HEK293 (cell line): ENCODE results near the gene TCTN1.
"Not testable (repeated sequence)": the region's sequence is repeated elsewhere in the genome, so short reads cannot be mapped to it uniquely, and the experiment has no call there.

Experiments
- CTCF ChIP-seq: fragments of 450-650 bp; formaldehyde crosslinking; IDR thresholded peaks from 2 replicates; pipeline ENCODE4 v1.5.1; 2016; ENCODE audit warnings: missing biosample characterization, missing genetic modification characterization
- ZBTB21 ChIP-seq: fragments of 450-650 bp; formaldehyde crosslinking; IDR thresholded peaks from 2 replicates; pipeline ENCODE4 v1.5.1; 2017; ENCODE audit warnings: missing biosample characterization, missing genetic modification characterization
- ZFP37 ChIP-seq: fragments of 450-650 bp; formaldehyde crosslinking; IDR thresholded peaks from 2 replicates; pipeline ENCODE4 v1.5.1; 2016; ENCODE audit warnings: missing biosample characterization, missing genetic modification characterization
- ZNF121 ChIP-seq: fragments of 450-650 bp; formaldehyde crosslinking; IDR thresholded peaks from 2 replicates; pipeline ENCODE4 v1.5.1; 2016; ENCODE audit warnings: missing biosample characterization, missing genetic modification characterization
- ZNF274 ChIP-seq, 2 experiments: fragments of 200-500 bp in 1 of 2; fragments of 450-650 bp in 1 of 2; sonication (Bioruptor generic) in 1 of 2; formaldehyde crosslinking in 1 of 2; IDR thresholded peaks; 2 replicates each; pipeline versions ENCODE4 v1.5.1 to v1.6.1; 2014 to 2016; ENCODE audit warnings: borderline replicate concordance in 1 of 2, inconsistent platforms in 1 of 2, low read length in 1 of 2, missing biosample characterization in 1 of 2, missing genetic modification characterization in 1 of 2
- ZNF654 ChIP-seq: fragments of 450-650 bp; formaldehyde crosslinking; IDR thresholded peaks from 2 replicates; pipeline ENCODE4 v1.5.1; 2016; ENCODE audit warnings: low read depth, missing biosample characterization, missing genetic modification characterization
- TF ChIP-seq, protein P1 (sequence below): fragments of 450-650 bp; formaldehyde crosslinking; IDR thresholded peaks from 2 replicates; pipeline ENCODE4 v1.5.1; 2016; ENCODE audit warnings: missing biosample characterization, missing genetic modification characterization
- TF ChIP-seq, protein P2 (sequence below): fragments of 450-650 bp; formaldehyde crosslinking; IDR thresholded peaks from 2 replicates; pipeline ENCODE4 v1.5.1; 2016; ENCODE audit warnings: missing biosample characterization, missing genetic modification characterization

GRCh38 chr12:110574717-110575230 lies 39.2 kb upstream of the TCTN1 start:
- TF ChIP-seq ZNF121; CTCF (tag by site-specific recombination); ZNF274 (IDR thresholded peaks at IDR 0.05; ENCODE audit: low read length); ZNF274 (tag by site-specific recombination; IDR thresholded peaks at IDR 0.05; ENCODE audit: borderline replicate concordance); ZFP37; ZNF654; ZBTB21 (tag by site-specific recombination): not testable (repeated sequence)
- TF ChIP-seq, protein P1, sequence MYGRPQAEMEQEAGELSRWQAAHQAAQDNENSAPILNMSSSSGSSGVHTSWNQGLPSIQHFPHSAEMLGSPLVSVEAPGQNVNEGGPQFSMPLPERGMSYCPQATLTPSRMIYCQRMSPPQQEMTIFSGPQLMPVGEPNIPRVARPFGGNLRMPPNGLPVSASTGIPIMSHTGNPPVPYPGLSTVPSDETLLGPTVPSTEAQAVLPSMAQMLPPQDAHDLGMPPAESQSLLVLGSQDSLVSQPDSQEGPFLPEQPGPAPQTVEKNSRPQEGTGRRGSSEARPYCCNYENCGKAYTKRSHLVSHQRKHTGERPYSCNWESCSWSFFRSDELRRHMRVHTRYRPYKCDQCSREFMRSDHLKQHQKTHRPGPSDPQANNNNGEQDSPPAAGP (tag by site-specific recombination): not testable (repeated sequence)
- TF ChIP-seq, protein P2, sequence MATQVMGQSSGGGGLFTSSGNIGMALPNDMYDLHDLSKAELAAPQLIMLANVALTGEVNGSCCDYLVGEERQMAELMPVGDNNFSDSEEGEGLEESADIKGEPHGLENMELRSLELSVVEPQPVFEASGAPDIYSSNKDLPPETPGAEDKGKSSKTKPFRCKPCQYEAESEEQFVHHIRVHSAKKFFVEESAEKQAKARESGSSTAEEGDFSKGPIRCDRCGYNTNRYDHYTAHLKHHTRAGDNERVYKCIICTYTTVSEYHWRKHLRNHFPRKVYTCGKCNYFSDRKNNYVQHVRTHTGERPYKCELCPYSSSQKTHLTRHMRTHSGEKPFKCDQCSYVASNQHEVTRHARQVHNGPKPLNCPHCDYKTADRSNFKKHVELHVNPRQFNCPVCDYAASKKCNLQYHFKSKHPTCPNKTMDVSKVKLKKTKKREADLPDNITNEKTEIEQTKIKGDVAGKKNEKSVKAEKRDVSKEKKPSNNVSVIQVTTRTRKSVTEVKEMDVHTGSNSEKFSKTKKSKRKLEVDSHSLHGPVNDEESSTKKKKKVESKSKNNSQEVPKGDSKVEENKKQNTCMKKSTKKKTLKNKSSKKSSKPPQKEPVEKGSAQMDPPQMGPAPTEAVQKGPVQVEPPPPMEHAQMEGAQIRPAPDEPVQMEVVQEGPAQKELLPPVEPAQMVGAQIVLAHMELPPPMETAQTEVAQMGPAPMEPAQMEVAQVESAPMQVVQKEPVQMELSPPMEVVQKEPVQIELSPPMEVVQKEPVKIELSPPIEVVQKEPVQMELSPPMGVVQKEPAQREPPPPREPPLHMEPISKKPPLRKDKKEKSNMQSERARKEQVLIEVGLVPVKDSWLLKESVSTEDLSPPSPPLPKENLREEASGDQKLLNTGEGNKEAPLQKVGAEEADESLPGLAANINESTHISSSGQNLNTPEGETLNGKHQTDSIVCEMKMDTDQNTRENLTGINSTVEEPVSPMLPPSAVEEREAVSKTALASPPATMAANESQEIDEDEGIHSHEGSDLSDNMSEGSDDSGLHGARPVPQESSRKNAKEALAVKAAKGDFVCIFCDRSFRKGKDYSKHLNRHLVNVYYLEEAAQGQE (tag by site-specific recombination): not testable (repeated sequence)
